Left ventricle myocardium superior (tissue), 1 donor: ENCODE data around the gene RAB31. TPM values are rescaled to one million over a fixed set of nuclear protein-coding genes. Genes with fewer than 3 reads are reported as not detected.
A peak's percentile ranks its signal among the peaks of the same experiment; 100 is the strongest.
"Not testable (repeated sequence)": the region's sequence is repeated elsewhere in the genome, so short reads cannot be mapped to it uniquely, and the experiment has no call there.

Experiments used
- ATAC-seq: fragments of 200-7000 bp; cut with Tn5 transposase; one replicate; pipeline ENCODE4 v1.9.1; 2020; ENCODE audit warnings: mild to moderate bottlenecking, moderate library complexity
- DNase-seq: peaks from one replicate; pipeline ENCODE4 v3.0.0-alpha.2; 2020
- intact Hi-C: fragments of 100-400 bp; cut with micrococcal nuclease; formaldehyde crosslinking; loops from one replicate; pipeline ENCODE4 v1.11.0; 2022
- long read RNA-seq: library from polyadenylated mRNA; unstranded; transcript quantifications from one replicate; pipeline ENCODE4 v2.0.0, GENCODE V29; 2021
- total RNA-seq: library from RNA; stranded (reverse); fragmentation: NEBNext Ultra II Directional; extraction: Animal tissue kit (Norgen Biotek cat#: 25700); gene quantifications from one replicate; pipeline ENCODE4 v1.2.1, GENCODE V29; 2021
- donor health status: DM: no; HTN: yes; CAD: no; lungs with severe emphysema.

RAB31 gene
- 7.6 TPM for total RNA-seq
- long read RNA-seq, full-length matches to known transcripts = 17 of 19 reads
- long read RNA-seq, partial matches to known transcripts = 0 of 19 reads
- long read RNA-seq, other reads (novel, unspliced or antisense) = 2 of 19 reads

DNA sequence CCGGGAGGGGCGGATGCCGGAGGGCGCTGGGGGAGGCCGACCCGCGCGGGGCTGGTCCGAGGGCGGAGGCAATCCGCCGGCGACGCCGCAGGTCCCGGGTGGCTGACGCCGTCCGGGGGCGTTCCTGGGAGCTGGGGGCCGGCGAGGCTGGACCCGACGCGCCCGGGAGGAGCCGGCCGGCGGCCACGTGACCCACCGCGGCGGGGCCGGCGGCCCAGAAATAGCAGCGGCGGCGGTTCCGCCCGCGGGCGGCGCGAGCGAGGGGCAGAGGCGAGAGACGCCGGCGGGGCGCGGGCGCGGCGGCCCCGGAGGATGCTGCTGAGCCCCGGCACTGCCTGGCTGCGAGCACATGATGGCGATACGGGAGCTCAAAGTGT, at the start of gene RAB31:
TSS of gene RAB31 (plus strand) at position 245 of the 377 bp plus-strand sequence. CDS start at position 350, 105 bp downstream.
- DNase-seq (peak; percentile 90), ATAC-seq (peak; percentile 95)
- intact Hi-C loops = loop anchor here (10.0 kb wide), 1 partner anchor 67 kb away; no protein-coding TSS in a partner anchor

DNA sequence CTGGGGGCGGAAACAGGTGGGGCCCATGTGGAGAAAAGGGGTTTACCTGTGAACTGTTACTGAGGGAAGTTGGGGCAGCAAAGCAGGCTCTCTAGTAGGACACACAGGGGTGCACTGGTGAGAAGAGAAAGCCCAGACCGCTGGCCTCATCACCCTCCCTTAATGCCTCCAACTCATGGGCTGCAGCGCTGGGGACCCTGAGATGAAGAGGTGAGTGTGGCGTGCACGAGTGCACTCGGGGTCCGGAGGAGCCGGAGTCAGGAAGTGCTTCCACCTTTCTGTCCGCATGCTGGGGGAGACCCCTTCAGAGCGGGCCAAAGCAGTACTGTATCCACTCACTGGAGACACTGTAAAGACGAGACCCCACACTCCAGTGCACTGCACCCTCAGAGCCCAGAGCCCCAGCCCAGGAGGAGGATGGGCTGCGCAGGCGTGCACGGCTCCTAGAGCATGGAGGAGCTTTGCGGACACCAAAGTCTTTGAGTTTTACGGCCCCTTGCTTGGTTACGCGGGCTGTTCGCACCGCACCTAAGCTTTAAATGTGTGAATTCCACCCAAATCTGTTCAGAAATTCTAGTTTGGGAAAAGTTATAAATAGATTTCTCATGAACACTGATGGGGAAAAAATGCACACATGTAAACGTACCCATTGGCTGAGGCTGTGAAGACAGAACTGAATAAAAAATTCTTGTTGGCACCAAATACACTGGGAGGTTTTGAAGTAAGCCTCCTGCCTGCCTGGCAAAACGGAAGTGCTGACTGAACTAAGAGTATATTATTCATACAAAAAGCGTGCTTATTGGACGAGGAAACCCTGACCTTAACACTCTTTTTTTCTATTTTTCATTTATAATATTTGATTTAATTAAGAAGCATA, 48.4 kb upstream of the RAB31 start:
- ATAC-seq (no peak), DNase-seq (no peak)
- intact Hi-C loops = no loop called here

- intact Hi-C loops = no loop called here
- ATAC-seq (no peak), DNase-seq (no peak)
Measured at GRCh38 chr18:9661564-9661963, 46.5 kb upstream of the RAB31 start.

GRCh38 chr18:9663377-9663776, 44.7 kb upstream of the RAB31 start:
- intact Hi-C loops = no loop called here
- ATAC-seq (no peak), DNase-seq (no peak)

DNA sequence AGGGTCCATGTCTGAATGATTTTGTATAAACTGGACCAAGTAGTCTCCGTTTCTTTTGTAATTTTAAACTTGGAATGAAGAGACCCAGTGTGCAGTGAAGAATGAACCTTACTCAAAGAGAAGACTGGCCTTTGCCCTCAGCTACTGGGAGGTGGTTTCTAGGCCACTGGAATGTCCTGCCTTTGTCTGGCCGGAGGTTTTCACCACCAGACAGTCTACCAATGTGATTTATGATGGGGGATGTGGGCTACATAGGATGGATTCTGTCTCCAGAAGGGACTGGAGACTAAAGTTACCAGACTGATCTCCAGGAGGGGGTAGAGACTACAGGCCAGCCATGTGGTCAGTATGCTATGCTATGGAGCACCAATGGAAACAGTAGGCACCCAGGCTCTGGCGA, 42.8 kb upstream of the RAB31 start:
- ATAC-seq = no peak
- no peak for DNase-seq
- intact Hi-C loops = no loop called here

- no peak for ATAC-seq
- DNase-seq = no peak
- intact Hi-C loops = no loop called here
Measured at GRCh38 chr18:9666548-9666947, 41.6 kb upstream of the RAB31 start.

- intact Hi-C loops = no loop called here
- no peak for DNase-seq
- ATAC-seq = no peak
Measured at GRCh38 chr18:9669016-9669415, 39.1 kb upstream of the RAB31 start.

DNA sequence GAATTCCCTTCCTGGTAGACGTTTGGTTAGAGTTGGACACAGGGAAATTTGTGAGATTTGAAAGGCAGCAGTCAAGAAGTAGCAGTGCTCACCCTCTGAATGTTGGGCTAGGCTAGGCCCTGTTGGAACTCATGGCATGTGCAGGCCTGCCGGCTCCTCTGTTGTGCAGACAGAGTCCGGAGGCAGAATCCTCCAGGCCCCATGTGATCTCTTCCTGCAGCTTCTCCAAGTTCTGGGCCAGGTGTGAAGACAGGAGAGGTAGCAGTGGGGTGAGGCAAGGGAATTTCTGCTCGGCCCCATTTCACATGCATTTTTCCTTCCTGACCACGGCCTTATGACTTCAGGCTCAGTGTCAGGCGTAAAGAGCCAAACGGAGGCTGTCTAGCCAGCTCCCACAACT, 36.9 kb upstream of the RAB31 start:
- intact Hi-C loops = no loop called here
- no peak for DNase-seq
- ATAC-seq = no peak

GRCh38 chr18:9673296-9674251, 34.5 kb upstream of the RAB31 start:
- intact Hi-C loops = no loop called here
- peak; percentile 96 for ATAC-seq
- no peak for DNase-seq

- ATAC-seq, intact Hi-C loops, DNase-seq: not testable (repeated sequence)
Measured at GRCh38 chr18:9678216-9678615, 29.9 kb upstream of the RAB31 start.

GRCh38 chr18:9679125-9679524, 29.0 kb upstream of the RAB31 start:
- ATAC-seq = no peak
- intact Hi-C loops = no loop called here
- DNase-seq = no peak

DNA sequence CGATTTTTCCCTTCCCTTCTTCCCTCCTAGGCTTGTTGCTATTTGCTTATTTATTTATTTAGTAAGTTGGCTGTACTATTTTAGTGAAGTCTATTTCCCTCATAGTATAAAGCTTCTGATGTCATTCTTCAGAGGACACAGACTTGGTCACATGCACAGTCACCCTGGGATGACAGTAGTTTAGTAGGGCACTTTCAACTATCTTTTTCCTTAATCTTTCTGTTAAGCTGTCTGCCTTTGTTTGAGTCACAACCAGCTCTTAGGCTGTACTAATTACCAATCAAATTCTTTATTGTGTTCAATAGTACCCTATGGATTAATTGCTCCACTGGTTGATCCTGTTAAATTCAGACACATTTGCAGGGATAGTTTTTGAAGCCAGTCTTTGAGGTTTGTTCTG, 26.9 kb upstream of the RAB31 start:
- no peak for ATAC-seq
- DNase-seq = no peak
- intact Hi-C loops = no loop called here

DNA sequence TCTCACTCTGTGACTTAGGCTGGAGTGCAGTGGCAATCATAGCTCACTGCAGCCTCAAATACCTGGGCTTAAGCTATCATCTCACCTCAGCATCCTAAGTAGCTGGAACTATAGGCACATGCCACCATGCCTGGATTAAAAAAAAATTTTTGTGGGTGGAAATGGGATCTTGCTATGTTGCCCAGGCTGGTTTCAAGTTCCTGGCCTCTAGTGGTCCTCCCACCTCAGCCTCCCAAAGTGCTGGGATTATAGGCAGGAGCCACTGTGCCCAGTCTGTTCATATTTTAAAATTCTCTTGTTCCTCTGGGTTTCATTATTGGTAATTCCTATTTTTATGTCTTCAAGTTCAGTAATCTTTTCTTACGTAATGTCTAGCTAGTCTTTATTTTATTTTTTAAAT, 25.5 kb upstream of the RAB31 start:
- intact Hi-C loops = no loop called here
- no peak for ATAC-seq
- DNase-seq = no peak

- DNase-seq (no peak), ATAC-seq (peak; percentile 64)
- intact Hi-C loops = no loop called here
Measured at GRCh38 chr18:9683418-9684396, 24.4 kb upstream of the RAB31 start.

DNA sequence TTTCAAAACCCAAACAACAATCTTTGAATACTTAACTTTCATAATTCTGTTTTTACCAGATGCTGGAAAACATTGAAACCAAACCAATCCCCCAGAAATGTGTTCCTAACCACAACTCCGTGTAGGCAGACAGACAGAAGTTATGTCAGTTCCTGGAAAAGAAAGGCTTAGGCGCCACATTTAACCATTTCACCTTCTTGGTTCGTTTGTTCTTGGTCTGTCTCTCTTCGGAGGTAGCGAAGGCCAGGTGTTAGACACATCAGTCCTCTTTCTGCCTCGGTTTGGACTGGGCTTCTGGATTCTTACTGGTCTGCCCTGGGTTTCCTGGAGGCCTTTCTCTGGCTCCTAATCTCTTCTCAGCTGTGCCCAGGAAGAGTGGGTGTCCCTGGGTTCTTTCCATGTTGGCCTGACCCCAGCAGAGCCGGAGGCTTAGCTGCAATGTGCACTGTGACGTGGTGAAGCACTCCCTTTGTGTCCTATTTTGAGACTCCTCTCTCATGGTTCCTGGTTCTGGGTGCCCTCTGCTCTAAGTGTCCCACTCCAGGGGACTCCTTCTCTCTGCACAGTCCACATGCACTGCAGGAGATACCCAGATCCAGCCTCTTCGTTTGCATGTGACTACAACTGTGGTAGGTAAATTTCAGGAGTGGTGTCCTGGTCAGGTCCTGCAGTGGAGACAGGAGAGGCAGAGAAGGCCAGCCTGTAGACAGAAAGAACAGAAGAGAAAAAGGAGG, 23.1 kb upstream of the RAB31 start:
- peak; percentile 69 for DNase-seq
- ATAC-seq = peak; percentile 95
- intact Hi-C loops = no loop called here

DNA sequence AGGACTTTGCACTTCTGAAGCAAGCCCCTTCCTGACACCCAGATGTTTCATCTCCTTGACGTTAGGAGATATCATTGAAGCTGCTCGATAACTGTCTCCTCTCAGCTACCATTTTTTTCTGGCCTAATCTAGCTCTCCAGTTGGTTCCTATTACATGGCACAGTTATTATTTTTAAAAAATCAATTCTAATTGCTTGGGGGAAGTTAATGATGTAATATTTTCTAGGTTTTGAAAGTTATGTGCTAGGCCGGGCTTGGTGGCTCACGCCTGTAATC, 22.5 kb upstream of the RAB31 start:
- DNase-seq (no peak), ATAC-seq (no peak)
- intact Hi-C loops = no loop called here

- no peak for DNase-seq
- ATAC-seq = no peak
- intact Hi-C loops = no loop called here
Measured at GRCh38 chr18:9688036-9688741, 19.9 kb upstream of the RAB31 start.

GRCh38 chr18:9689253-9689652, 18.8 kb upstream of the RAB31 start:
- intact Hi-C loops = no loop called here
- ATAC-seq (no peak), DNase-seq (no peak)
